Liver (tissue), 9 donors: Measurements from ENCODE around the gene PDE5A. TPM values are rescaled to one million over a fixed set of nuclear protein-coding genes. Genes with fewer than 3 reads are reported as not detected.

Experiments
- DNase-seq: peaks from one replicate; pipeline ENCODE4 v3.0.0-alpha.2; 2017; ENCODE audit warnings: low spot score
- H3K27ac ChIP-seq, 2 donors: one replicate each; pipeline ENCODE4 v1.7.0; 2013; ENCODE audit warnings: inconsistent platforms in 2 of 2, low read length in 2 of 2, control low read depth in 1 of 2, low read depth in 1 of 2, mild to moderate bottlenecking in 1 of 2
- H3K27me3 ChIP-seq, 4 donors: one replicate each; pipeline versions ENCODE4 v1.6.1 to v1.7.0; 2013; ENCODE audit warnings: low read length in 3 of 4, inconsistent platforms in 1 of 4, mild to moderate bottlenecking in 1 of 4, moderate library complexity in 1 of 4; ENCODE audit not compliant: control insufficient read depth in 4 of 4, insufficient read depth in 4 of 4
- H3K36me3 ChIP-seq, 4 donors: one replicate each; pipeline versions ENCODE4 v1.6.1 to v1.7.0; 2013; ENCODE audit warnings: low read length in 3 of 4, mild to moderate bottlenecking in 3 of 4, low read depth in 1 of 4, moderate library complexity in 1 of 4; ENCODE audit not compliant: control insufficient read depth in 4 of 4, insufficient read depth in 3 of 4
- H3K4me1 ChIP-seq, 4 donors: one replicate each; pipeline versions ENCODE4 v1.6.1 to v1.7.0; 2013; ENCODE audit warnings: low read length in 3 of 4, mild to moderate bottlenecking in 3 of 4, moderate library complexity in 1 of 4; ENCODE audit not compliant: control insufficient read depth in 4 of 4, insufficient read depth in 4 of 4
- H3K4me3 ChIP-seq, 3 donors: one replicate each; pipeline versions ENCODE4 v1.6.1 to v1.7.0; 2013; ENCODE audit warnings: low read length in 3 of 3, control low read depth in 1 of 3, low read depth in 1 of 3, mild to moderate bottlenecking in 1 of 3
- H3K9ac ChIP-seq, 2 donors: one replicate each; pipeline ENCODE4 v1.7.0; 2013; ENCODE audit warnings: low read length in 2 of 2, mild to moderate bottlenecking in 2 of 2, moderate library complexity in 2 of 2, control low read depth in 1 of 2, low read depth in 1 of 2
- H3K9me3 ChIP-seq, 4 donors: one replicate each; pipeline versions ENCODE4 v1.6.1 to v1.7.0; 2013; ENCODE audit warnings: low read length in 3 of 4; ENCODE audit not compliant: control insufficient read depth in 4 of 4
- EGR1 ChIP-seq, 2 donors: IDR thresholded peaks; 2 replicates each; pipeline ENCODE4 v1.6.1; 2016 to 2018; ENCODE audit warnings: antibody characterized with exemption in 2 of 2, low read depth in 2 of 2
- FOXA1 ChIP-seq: IDR thresholded peaks from 2 replicates; pipeline ENCODE4 v1.6.1; 2016; ENCODE audit warnings: antibody characterized with exemption
- FOXA2 ChIP-seq: IDR thresholded peaks from 2 replicates; pipeline ENCODE4 v1.6.1; 2016; ENCODE audit warnings: antibody characterized with exemption
- GABPA ChIP-seq, 2 donors: IDR thresholded peaks in 1 of 2; conservative IDR thresholded peaks in 1 of 2; 2 replicates each; pipeline ENCODE4 v1.6.1; 2016; ENCODE audit warnings: antibody characterized with exemption in 2 of 2, mild to moderate bottlenecking in 1 of 2, moderate library complexity in 1 of 2
- HNF4A ChIP-seq, 2 donors: conservative IDR thresholded peaks; 2 replicates each; pipeline ENCODE4 v1.6.1; 2016; ENCODE audit warnings: antibody characterized with exemption in 2 of 2, mild to moderate bottlenecking in 2 of 2
- HNF4G ChIP-seq: IDR thresholded peaks from 2 replicates; pipeline ENCODE4 v1.6.1; 2016; ENCODE audit warnings: antibody characterized with exemption
- NR2F2 ChIP-seq: IDR thresholded peaks from 2 replicates; pipeline ENCODE4 v1.6.1; 2016; ENCODE audit warnings: antibody characterized with exemption
- RAD21 ChIP-seq, 2 donors: IDR thresholded peaks; 2 replicates each; pipeline ENCODE4 v1.6.1; 2016; ENCODE audit warnings: antibody characterized with exemption in 2 of 2, mild to moderate bottlenecking in 2 of 2
- RXRA ChIP-seq, 2 donors: IDR thresholded peaks; 2 replicates each; pipeline ENCODE4 v1.6.1; 2017 to 2018; ENCODE audit warnings: antibody characterized with exemption in 2 of 2, mild to moderate bottlenecking in 1 of 2
- SP1 ChIP-seq: IDR thresholded peaks from 2 replicates; pipeline ENCODE4 v1.6.1; 2018; ENCODE audit warnings: antibody characterized with exemption, mild to moderate bottlenecking
- TAF1 ChIP-seq: conservative IDR thresholded peaks from 2 replicates; pipeline ENCODE4 v1.6.1; 2016; ENCODE audit warnings: antibody characterized with exemption, mild to moderate bottlenecking
- WGBS: extraction: QIAGEN DNeasy Blood & Tissue Kit; methylation state at CpG from one replicate; pipeline ENCODE4 v1.1.7; 2013; 5-methylcytosine and 5-hydroxymethylcytosine counted together
- polyA plus RNA-seq, 2 donors: library from polyadenylated mRNA; stranded (reverse) in 1 of 2; unstranded in 1 of 2; fragments of 200-250 nt in 1 of 2; fragments of >200 nt in 1 of 2; fragmentation: Nextera tagmentation in 1 of 2; extraction: Ambion mirVana in 1 of 2; gene quantifications; one replicate each; pipeline versions ENCODE4 v1.2.1 to v1.2.3, GENCODE V29; 2013 to 2015
- total RNA-seq, 2 donors: library from RNA; depleted of rRNA; stranded (reverse); fragments of >200 nt; gene quantifications; one replicate each; pipeline ENCODE4 v1.2.3, GENCODE V29; 2014
- TF ChIP-seq, protein P1 (sequence below): IDR thresholded peaks from 2 replicates; pipeline ENCODE4 v1.6.1; 2016; ENCODE audit warnings: antibody characterized with exemption
- TF ChIP-seq, protein P2 (sequence below): IDR thresholded peaks from 2 replicates; pipeline ENCODE4 v1.6.1; 2016; ENCODE audit warnings: antibody characterized with exemption, mild to moderate bottlenecking
- TF ChIP-seq, protein P3 (sequence below): fragments of 150-350 bp; IDR thresholded peaks from 2 replicates; pipeline ENCODE4 v1.5.1; 2017; ENCODE audit warnings: improper control_type of control experiment, low read depth, low read length; ENCODE audit not compliant: missing input control
- TF ChIP-seq, protein P4 (sequence below): IDR thresholded peaks from 2 replicates; pipeline ENCODE4 v1.6.1; 2016; ENCODE audit warnings: antibody characterized with exemption
- TF ChIP-seq, protein P5 (sequence below): IDR thresholded peaks from 2 replicates; pipeline ENCODE4 v1.6.1; 2016; ENCODE audit warnings: antibody characterized with exemption
- donor health status: healthy.
- donor health status: healthy.
- donor health status: healthy.
- donor health status: healthy.
- donor health status: healthy.

Gene PDE5A
- total and polyA plus RNA-seq, 4 donors = 0.61 to 3.8 (median 3.0) TPM

DNA sequence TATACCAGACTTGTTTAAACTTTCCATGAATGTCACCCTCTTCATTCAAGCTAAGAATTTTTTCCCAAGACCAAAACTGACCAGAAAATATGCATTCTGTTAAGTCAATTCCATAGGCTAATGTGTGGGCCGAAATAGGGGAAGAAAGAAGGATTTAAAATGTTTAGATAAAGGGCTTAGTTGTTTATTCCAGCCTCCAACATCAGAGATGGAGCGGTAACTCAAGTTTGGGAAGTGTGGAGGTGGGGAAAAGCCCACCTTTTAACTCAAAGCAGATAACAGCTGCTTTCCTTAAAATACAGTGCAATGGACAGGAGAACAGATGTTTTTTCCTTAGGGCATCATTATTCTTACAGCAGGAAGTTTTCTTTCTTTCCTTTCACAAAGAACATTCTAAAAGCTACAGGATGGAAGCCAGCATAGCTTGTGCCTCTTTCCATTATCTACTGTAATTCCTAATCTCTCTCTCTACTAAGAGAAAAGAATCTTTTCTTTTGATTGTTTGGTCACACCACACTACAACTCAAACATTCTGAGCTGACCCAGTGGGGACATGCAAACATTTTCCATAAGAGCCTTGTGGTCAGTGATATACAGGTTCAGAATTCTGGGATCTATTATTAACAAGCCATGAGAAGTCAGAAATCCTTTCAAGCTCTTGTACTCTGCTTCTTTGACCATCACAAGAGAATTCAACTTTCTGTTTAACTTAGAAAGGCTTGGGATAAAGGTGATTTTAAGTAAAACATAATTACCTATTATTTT is 101.6 kb downstream of the PDE5A start:
- H3K9ac ChIP-seq = no peak overlapping the region
- WGBS = 82% methylated on average over 2 of the region's 2 CpGs
- no peaks in the 10 kb centered on the region for H3K9me3 ChIP-seq
- H3K27ac ChIP-seq = no peak overlapping the region
- no peak overlapping the region for H3K4me3 ChIP-seq
- H3K27me3 ChIP-seq = no peaks in the 10 kb centered on the region
- no peak for DNase-seq
- peaks cover 0 to 5% (median 0%) of the 10 kb centered on the region in 4 donors for H3K36me3 ChIP-seq
- no peaks in the 10 kb centered on the region for H3K4me1 ChIP-seq
- TF ChIP-seq, protein P1, sequence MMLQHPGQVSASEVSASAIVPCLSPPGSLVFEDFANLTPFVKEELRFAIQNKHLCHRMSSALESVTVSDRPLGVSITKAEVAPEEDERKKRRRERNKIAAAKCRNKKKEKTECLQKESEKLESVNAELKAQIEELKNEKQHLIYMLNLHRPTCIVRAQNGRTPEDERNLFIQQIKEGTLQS = no peak
- no peak for TF ChIP-seq FOXA2
- TF ChIP-seq HNF4G = no peak
- TF ChIP-seq, protein P2, sequence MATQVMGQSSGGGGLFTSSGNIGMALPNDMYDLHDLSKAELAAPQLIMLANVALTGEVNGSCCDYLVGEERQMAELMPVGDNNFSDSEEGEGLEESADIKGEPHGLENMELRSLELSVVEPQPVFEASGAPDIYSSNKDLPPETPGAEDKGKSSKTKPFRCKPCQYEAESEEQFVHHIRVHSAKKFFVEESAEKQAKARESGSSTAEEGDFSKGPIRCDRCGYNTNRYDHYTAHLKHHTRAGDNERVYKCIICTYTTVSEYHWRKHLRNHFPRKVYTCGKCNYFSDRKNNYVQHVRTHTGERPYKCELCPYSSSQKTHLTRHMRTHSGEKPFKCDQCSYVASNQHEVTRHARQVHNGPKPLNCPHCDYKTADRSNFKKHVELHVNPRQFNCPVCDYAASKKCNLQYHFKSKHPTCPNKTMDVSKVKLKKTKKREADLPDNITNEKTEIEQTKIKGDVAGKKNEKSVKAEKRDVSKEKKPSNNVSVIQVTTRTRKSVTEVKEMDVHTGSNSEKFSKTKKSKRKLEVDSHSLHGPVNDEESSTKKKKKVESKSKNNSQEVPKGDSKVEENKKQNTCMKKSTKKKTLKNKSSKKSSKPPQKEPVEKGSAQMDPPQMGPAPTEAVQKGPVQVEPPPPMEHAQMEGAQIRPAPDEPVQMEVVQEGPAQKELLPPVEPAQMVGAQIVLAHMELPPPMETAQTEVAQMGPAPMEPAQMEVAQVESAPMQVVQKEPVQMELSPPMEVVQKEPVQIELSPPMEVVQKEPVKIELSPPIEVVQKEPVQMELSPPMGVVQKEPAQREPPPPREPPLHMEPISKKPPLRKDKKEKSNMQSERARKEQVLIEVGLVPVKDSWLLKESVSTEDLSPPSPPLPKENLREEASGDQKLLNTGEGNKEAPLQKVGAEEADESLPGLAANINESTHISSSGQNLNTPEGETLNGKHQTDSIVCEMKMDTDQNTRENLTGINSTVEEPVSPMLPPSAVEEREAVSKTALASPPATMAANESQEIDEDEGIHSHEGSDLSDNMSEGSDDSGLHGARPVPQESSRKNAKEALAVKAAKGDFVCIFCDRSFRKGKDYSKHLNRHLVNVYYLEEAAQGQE = no peak
- TF ChIP-seq FOXA1 = no peak
- no peak for TF ChIP-seq TAF1
- TF ChIP-seq NR2F2 = no peak
- no peak for TF ChIP-seq HNF4A (conservative IDR thresholded peaks at IDR 0.05)
- TF ChIP-seq SP1 = no peak
- TF ChIP-seq, protein P3, sequence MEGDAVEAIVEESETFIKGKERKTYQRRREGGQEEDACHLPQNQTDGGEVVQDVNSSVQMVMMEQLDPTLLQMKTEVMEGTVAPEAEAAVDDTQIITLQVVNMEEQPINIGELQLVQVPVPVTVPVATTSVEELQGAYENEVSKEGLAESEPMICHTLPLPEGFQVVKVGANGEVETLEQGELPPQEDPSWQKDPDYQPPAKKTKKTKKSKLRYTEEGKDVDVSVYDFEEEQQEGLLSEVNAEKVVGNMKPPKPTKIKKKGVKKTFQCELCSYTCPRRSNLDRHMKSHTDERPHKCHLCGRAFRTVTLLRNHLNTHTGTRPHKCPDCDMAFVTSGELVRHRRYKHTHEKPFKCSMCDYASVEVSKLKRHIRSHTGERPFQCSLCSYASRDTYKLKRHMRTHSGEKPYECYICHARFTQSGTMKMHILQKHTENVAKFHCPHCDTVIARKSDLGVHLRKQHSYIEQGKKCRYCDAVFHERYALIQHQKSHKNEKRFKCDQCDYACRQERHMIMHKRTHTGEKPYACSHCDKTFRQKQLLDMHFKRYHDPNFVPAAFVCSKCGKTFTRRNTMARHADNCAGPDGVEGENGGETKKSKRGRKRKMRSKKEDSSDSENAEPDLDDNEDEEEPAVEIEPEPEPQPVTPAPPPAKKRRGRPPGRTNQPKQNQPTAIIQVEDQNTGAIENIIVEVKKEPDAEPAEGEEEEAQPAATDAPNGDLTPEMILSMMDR = no peak
- TF ChIP-seq RAD21 (IDR thresholded peaks at IDR 0.05) = no peak

DNA sequence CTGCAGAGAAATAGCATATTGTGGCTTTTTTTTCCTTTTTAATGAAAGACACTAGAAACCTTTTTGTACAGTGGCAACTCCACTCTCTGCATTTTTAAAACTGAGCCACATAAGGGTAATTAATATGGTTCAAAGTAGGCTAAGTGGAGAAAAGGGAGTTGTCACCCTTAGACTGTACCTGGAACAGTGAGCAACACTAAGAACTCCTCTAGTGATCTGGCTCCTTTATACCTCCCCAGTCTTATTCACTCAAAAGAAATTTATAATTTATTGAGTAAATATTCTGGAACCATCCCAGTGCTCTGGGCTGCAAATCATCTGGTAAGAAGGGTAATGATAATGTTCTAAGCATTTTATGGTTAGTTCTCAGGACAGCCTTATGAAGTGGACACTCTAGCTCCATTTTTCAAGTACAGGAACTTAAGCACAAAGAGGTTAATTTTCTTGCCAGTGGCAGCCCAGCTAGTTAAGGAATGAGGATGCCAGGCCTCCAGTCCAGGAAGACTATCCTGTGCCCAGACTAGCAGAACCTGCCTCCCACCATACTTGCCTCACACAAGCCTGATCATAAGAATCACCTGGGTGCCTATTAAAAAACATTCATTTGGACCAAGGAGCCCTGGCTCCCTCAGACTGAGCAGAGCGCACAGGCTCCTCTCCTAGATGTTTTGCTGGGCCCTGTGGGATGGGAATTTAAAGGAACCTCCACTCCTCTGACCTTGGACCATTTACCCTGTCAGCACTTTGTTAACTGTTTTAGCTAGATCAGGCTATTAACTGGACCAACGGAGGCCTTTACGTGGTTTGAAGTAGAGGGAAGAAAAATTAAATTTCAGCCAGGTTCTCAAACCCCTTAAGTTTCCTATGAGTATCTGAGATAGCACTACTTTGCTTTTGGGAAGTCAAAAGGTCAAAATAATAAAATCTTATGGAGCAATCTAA is 102.6 kb downstream of the PDE5A start:
- WGBS = 66% methylated on average over 3 of the region's 3 CpGs
- TF ChIP-seq, protein P4, sequence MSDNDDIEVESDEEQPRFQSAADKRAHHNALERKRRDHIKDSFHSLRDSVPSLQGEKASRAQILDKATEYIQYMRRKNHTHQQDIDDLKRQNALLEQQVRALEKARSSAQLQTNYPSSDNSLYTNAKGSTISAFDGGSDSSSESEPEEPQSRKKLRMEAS = no peak
- TF ChIP-seq FOXA2 (no peak), TAF1 (no peak), NR2F2 (no peak), EGR1 (IDR thresholded peaks at IDR 0.05; ENCODE audit: low read depth in 2 of 2) (no peak), SP1 (no peak), RXRA (IDR thresholded peaks at IDR 0.05) (no peak), GABPA (IDR thresholded peaks at IDR 0.05 in 1 of 2, conservative IDR thresholded peaks at IDR 0.05 in 1 of 2) (no peak), RAD21 (IDR thresholded peaks at IDR 0.05) (no peak), HNF4G (no peak)
- TF ChIP-seq, protein P1 = no peak
- TF ChIP-seq, protein P3 = no peak
- TF ChIP-seq, protein P5, sequence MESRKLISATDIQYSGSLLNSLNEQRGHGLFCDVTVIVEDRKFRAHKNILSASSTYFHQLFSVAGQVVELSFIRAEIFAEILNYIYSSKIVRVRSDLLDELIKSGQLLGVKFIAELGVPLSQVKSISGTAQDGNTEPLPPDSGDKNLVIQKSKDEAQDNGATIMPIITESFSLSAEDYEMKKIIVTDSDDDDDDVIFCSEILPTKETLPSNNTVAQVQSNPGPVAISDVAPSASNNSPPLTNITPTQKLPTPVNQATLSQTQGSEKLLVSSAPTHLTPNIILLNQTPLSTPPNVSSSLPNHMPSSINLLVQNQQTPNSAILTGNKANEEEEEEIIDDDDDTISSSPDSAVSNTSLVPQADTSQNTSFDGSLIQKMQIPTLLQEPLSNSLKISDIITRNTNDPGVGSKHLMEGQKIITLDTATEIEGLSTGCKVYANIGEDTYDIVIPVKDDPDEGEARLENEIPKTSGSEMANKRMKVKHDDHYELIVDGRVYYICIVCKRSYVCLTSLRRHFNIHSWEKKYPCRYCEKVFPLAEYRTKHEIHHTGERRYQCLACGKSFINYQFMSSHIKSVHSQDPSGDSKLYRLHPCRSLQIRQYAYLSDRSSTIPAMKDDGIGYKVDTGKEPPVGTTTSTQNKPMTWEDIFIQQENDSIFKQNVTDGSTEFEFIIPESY = no peak
- Histone ChIP-seq H3K4me1 (no peaks in the 10 kb centered on the region), H3K27ac (no peak overlapping the region), H3K9me3 (no peaks in the 10 kb centered on the region), H3K9ac (no peak overlapping the region), H3K36me3 (peaks cover 0 to 6% (median 0%) of the 10 kb centered on the region in 4 donors), H3K27me3 (no peaks in the 10 kb centered on the region), H3K4me3 (no peak overlapping the region)
- no peak for DNase-seq
